HEK293 (cell line): ENCODE data around the gene ZBED6.
A peak's percentile ranks its signal among the peaks of the same experiment; 100 is the strongest.
"Not testable (repeated sequence)": the region's sequence is repeated elsewhere in the genome, so short reads cannot be mapped to it uniquely, and the experiment has no call there.

Experiments used
- CTCF ChIA-PET: fragments of 350-600 bp; formaldehyde crosslinking; extraction: SDS; loops from one replicate; lab custom pipeline; 2021; ENCODE audit warnings: antibody characterized with exemption; lab: Yijun Ruan, JAX
- POLR2A ChIA-PET: fragments of 300-600 bp; formaldehyde crosslinking; extraction: SDS; loops from one replicate; lab custom pipeline; 2020; ENCODE audit warnings: antibody characterized with exemption, inconsistent platforms; lab: Yijun Ruan, JAX
- H3K27ac ChIP-seq: fragments of 200-500 bp; sonication (Bioruptor generic); 2 replicates; pipeline ENCODE4 v1.5.1; 2014; ENCODE audit warnings: low read depth, low read length, control low read depth, inconsistent platforms; ENCODE audit errors: extremely low read depth
- H3K36me3 ChIP-seq, 2 experiments: fragments of 200-500 bp in 1 of 2; sonication (Bioruptor generic) in 1 of 2; 1 replicate in 1 of 2; 2 replicates in 1 of 2; pipeline ENCODE4 v1.5.1; 2014 to 2017; ENCODE audit warnings: inconsistent platforms in 2 of 2, low read length in 2 of 2; ENCODE audit not compliant: control insufficient read depth in 2 of 2, insufficient read depth in 1 of 2
- H3K4me1 ChIP-seq: fragments of 200-500 bp; sonication (Bioruptor generic); 2 replicates; pipeline ENCODE4 v1.5.1; 2014; ENCODE audit warnings: mild to moderate bottlenecking, low read length, inconsistent platforms; ENCODE audit not compliant: control insufficient read depth, insufficient read depth
- H3K4me3 ChIP-seq: 2 replicates; pipeline ENCODE4 v1.5.1; 2011; ENCODE audit warnings: low read depth, mild to moderate bottlenecking, control low read depth, low read length, moderate library complexity
- H3K9me3 ChIP-seq: fragments of 200-500 bp; sonication (Bioruptor generic); 2 replicates; pipeline ENCODE4 v1.5.1; 2014; ENCODE audit warnings: low read depth, low read length, inconsistent platforms; ENCODE audit not compliant: control insufficient read depth, insufficient read depth
- GLI4 ChIP-seq: fragments of 450-650 bp; formaldehyde crosslinking; IDR thresholded peaks from 2 replicates; pipeline ENCODE4 v1.5.1; 2016; ENCODE audit warnings: missing biosample characterization, missing genetic modification characterization
- KLF10 ChIP-seq: fragments of 450-650 bp; IDR thresholded peaks from 2 replicates; pipeline ENCODE4 v1.5.1; 2018; ENCODE audit warnings: missing biosample characterization, mild to moderate bottlenecking, missing genetic modification characterization
- OVOL3 ChIP-seq: fragments of 450-650 bp; formaldehyde crosslinking; IDR thresholded peaks from 2 replicates; pipeline ENCODE4 v1.5.1; 2016; ENCODE audit warnings: missing biosample characterization, missing genetic modification characterization
- PRDM1 ChIP-seq: fragments of 450-650 bp; formaldehyde crosslinking; IDR thresholded peaks from 2 replicates; pipeline ENCODE4; 2016; ENCODE audit warnings: missing biosample characterization, missing genetic modification characterization
- PRDM10 ChIP-seq: fragments of 450-650 bp; formaldehyde crosslinking; IDR thresholded peaks from 2 replicates; pipeline ENCODE4 v1.5.1; 2016; ENCODE audit warnings: missing biosample characterization, missing genetic modification characterization
- SP3 ChIP-seq: fragments of 450-650 bp; formaldehyde crosslinking; IDR thresholded peaks from 2 replicates; pipeline ENCODE4 v1.5.1; 2016; ENCODE audit warnings: missing biosample characterization, missing genetic modification characterization
- TCF7L2 ChIP-seq: IDR thresholded peaks from 2 replicates; pipeline ENCODE4 v1.6.1; 2011; ENCODE audit warnings: low read depth, mild to moderate bottlenecking, inconsistent platforms, low read length, moderate library complexity, borderline replicate concordance
- ZBTB11 ChIP-seq: fragments of 450-650 bp; formaldehyde crosslinking; conservative IDR thresholded peaks from 2 replicates; pipeline ENCODE4 v1.5.1; 2016; ENCODE audit warnings: low read depth, missing biosample characterization, missing genetic modification characterization
- ZBTB20 ChIP-seq: fragments of 450-650 bp; formaldehyde crosslinking; IDR thresholded peaks from 2 replicates; pipeline ENCODE4 v1.5.1; 2016; ENCODE audit warnings: missing biosample characterization, missing genetic modification characterization
- ZBTB48 ChIP-seq: fragments of 450-650 bp; formaldehyde crosslinking; IDR thresholded peaks from 2 replicates; pipeline ENCODE4 v1.5.1; 2016; ENCODE audit warnings: missing biosample characterization, missing genetic modification characterization
- ZNF169 ChIP-seq: fragments of 450-650 bp; formaldehyde crosslinking; IDR thresholded peaks from 2 replicates; pipeline ENCODE4 v1.5.1; 2016; ENCODE audit warnings: missing biosample characterization, missing genetic modification characterization
- ZNF2 ChIP-seq: fragments of 450-650 bp; formaldehyde crosslinking; IDR thresholded peaks from 2 replicates; pipeline ENCODE4 v1.5.1; 2016; ENCODE audit warnings: missing biosample characterization, missing genetic modification characterization
- ZNF274 ChIP-seq, 2 experiments: fragments of 200-500 bp in 1 of 2; fragments of 450-650 bp in 1 of 2; sonication (Bioruptor generic) in 1 of 2; formaldehyde crosslinking in 1 of 2; IDR thresholded peaks; 2 replicates each; pipeline versions ENCODE4 v1.5.1 to v1.6.1; 2014 to 2016; ENCODE audit warnings: borderline replicate concordance in 1 of 2, inconsistent platforms in 1 of 2, low read length in 1 of 2, missing biosample characterization in 1 of 2, missing genetic modification characterization in 1 of 2
- ZNF354C ChIP-seq: fragments of 450-650 bp; formaldehyde crosslinking; IDR thresholded peaks from 2 replicates; pipeline ENCODE4 v1.5.1; 2016; ENCODE audit warnings: missing biosample characterization, missing genetic modification characterization, low read depth, borderline replicate concordance
- ZNF391 ChIP-seq: fragments of 450-650 bp; formaldehyde crosslinking; IDR thresholded peaks from 2 replicates; pipeline ENCODE4 v1.5.1; 2016; ENCODE audit warnings: low read depth, missing biosample characterization, missing genetic modification characterization, borderline replicate concordance
- ZNF433 ChIP-seq: fragments of 450-650 bp; formaldehyde crosslinking; IDR thresholded peaks from 2 replicates; pipeline ENCODE4 v1.5.1; 2016; ENCODE audit warnings: missing biosample characterization, missing genetic modification characterization, low read depth
- ZNF610 ChIP-seq: fragments of 450-650 bp; formaldehyde crosslinking; IDR thresholded peaks from 2 replicates; pipeline ENCODE4 v1.5.1; 2016; ENCODE audit warnings: missing biosample characterization, missing genetic modification characterization, borderline replicate concordance
- ZNF654 ChIP-seq: fragments of 450-650 bp; formaldehyde crosslinking; IDR thresholded peaks from 2 replicates; pipeline ENCODE4 v1.5.1; 2016; ENCODE audit warnings: low read depth, missing biosample characterization, missing genetic modification characterization
- ZNF76 ChIP-seq: fragments of 450-650 bp; formaldehyde crosslinking; IDR thresholded peaks from 2 replicates; pipeline ENCODE4; 2016; ENCODE audit warnings: low read depth, missing biosample characterization, missing genetic modification characterization, borderline replicate concordance
- ZNF792 ChIP-seq: fragments of 450-650 bp; formaldehyde crosslinking; IDR thresholded peaks from 2 replicates; pipeline ENCODE4 v1.5.1; 2016; ENCODE audit warnings: missing biosample characterization, missing genetic modification characterization
- ZSCAN23 ChIP-seq: fragments of 450-650 bp; formaldehyde crosslinking; IDR thresholded peaks from 2 replicates; pipeline ENCODE4 v1.5.1; 2016; ENCODE audit warnings: missing biosample characterization, missing genetic modification characterization

ZBED6 gene

GRCh38 chr1:203792486-203792885 is 2.9 kb upstream of the ZBED6 start (continued):
- TF ChIP-seq ZNF274 (IDR thresholded peaks at IDR 0.05; ENCODE audit: low read length) (no peak), ZNF274 (tag by site-specific recombination; IDR thresholded peaks at IDR 0.05; ENCODE audit: borderline replicate concordance) (no peak), SP3 (tag by site-specific recombination) (no peak), KLF10 (no peak), ZNF76 (tag by site-specific recombination) (no peak)

GRCh38 chr1:203793561-203793960 is 1.9 kb upstream of the ZBED6 start:
- CTCF ChIA-PET = interaction anchor here (1.4 kb wide), 1 partner anchor 289 kb away, joined by 4 read pairs; no protein-coding TSS in a partner anchor
- H3K9me3 ChIP-seq, H3K4me1 ChIP-seq, H3K4me3 ChIP-seq, POLR2A ChIA-PET, H3K27ac ChIP-seq: not testable (repeated sequence)
- peaks cover 0 to 22% of the 10 kb centered on the region in 2 experiments; a peak in 1 of 3 replicates for H3K36me3 ChIP-seq

- POLR2A ChIA-PET = interaction anchor here (0.6 kb wide), 1 partner anchor 22 kb away, joined by 3 read pairs; no protein-coding TSS in a partner anchor
- Histone ChIP-seq H3K27ac (peak overlapping the region; percentile 93; the same call in 1 of the 2 replicates), H3K4me1 (0 out of 2 replicates have a peak, but pooled peaks cover 2% of the 10 kb centered on the region), H3K9me3 (no peaks in the 10 kb centered on the region), H3K36me3 (peaks cover 0 to 36% of the 10 kb centered on the region in 2 experiments; a peak in 2 of 3 replicates), H3K4me3 (peak overlapping the region; percentile 16)
- 0 out of 2 replicates have a peak, but pooled peaks have one; percentile 10 for TF ChIP-seq PRDM1 (tag by site-specific recombination)
- peak; percentile 76 for TF ChIP-seq PRDM10 (tag by site-specific recombination)
- TF ChIP-seq ZNF391 (tag by site-specific recombination) = no peak
- TF ChIP-seq ZNF610 = no peak
- peak; percentile 45; the same call in 1 of the 2 replicates for TF ChIP-seq KLF10
- CTCF ChIA-PET = interaction anchor here (1.4 kb wide), 1 partner anchor 291 kb away, joined by 4 read pairs; no protein-coding TSS in a partner anchor
Observed at GRCh38 chr1:203794764-203795440, 521 bp upstream of the ZBED6 start.

- no peaks in the 10 kb centered on the region for H3K9me3 ChIP-seq
- CTCF ChIA-PET = interaction anchor here (0.7 kb wide), 1 partner anchor 52 kb away, joined by 3 read pairs; no protein-coding TSS in a partner anchor
- POLR2A ChIA-PET = no interaction called here
- H3K4me3 ChIP-seq = peak overlapping the region; percentile 80
- H3K4me1 ChIP-seq = 0 out of 2 replicates have a peak, but pooled peaks cover 2% of the 10 kb centered on the region
- peaks cover 0 to 38% of the 10 kb centered on the region in 2 experiments; a peak in 2 of 3 replicates for H3K36me3 ChIP-seq
- H3K27ac ChIP-seq = peak overlapping the region; percentile 93
- no peak for TF ChIP-seq ZSCAN23 (tag by site-specific recombination)
- no peak for TF ChIP-seq ZNF792 (tag by site-specific recombination)
- no peak for TF ChIP-seq ZNF654 (tag by site-specific recombination)
- peak; percentile 84 for TF ChIP-seq ZBTB20
- no peak for TF ChIP-seq ZNF354C (tag by site-specific recombination)
- no peak for TF ChIP-seq ZNF76 (tag by site-specific recombination)
- TF ChIP-seq TCF7L2 = no peak
- peak; percentile 94 for TF ChIP-seq ZBTB11
- no peak for TF ChIP-seq OVOL3 (tag by site-specific recombination)
- TF ChIP-seq ZBTB48 = peak; percentile 79; the same call in 1 of the 2 replicates
- TF ChIP-seq ZNF2 (tag by site-specific recombination) = 0 out of 2 replicates have a peak, but pooled peaks have one; percentile 29
- no peak for TF ChIP-seq ZNF433
- TF ChIP-seq GLI4 (tag by site-specific recombination) = no peak
- peak; percentile 25; the same call in 1 of the 2 replicates for TF ChIP-seq PRDM1 (tag by site-specific recombination)
- TF ChIP-seq ZNF169 = no peak
Observed at GRCh38 chr1:203796236-203796605, 798 bp downstream of the ZBED6 start.
